Right renal cortex interstitium (tissue), 3 donors: ENCODE results near the gene ADH6. TPM values are rescaled to one million over a fixed set of nuclear protein-coding genes. Genes with fewer than 3 reads are reported as not detected.
"Not testable (repeated sequence)": the region's sequence is repeated elsewhere in the genome, so short reads cannot be mapped to it uniquely, and the experiment has no call there.

Source experiments
- DNase-seq, 3 donors: peaks; one replicate each; pipeline ENCODE4 v3.0.0-alpha.2; 2013; ENCODE audit warnings: low read depth in 3 of 3, low spot score in 2 of 3
- polyA plus RNA-seq, 3 donors: library from polyadenylated mRNA; unstranded; fragments of 120-200 nt; gene quantifications; one replicate each; pipeline ENCODE4 v1.2.1, GENCODE V29; 2013; ENCODE audit not compliant: insufficient read length in 3 of 3

ADH6 gene
- polyA plus RNA-seq, 3 donors = 22.5 to 43.7 (median 28.1) TPM

DNA sequence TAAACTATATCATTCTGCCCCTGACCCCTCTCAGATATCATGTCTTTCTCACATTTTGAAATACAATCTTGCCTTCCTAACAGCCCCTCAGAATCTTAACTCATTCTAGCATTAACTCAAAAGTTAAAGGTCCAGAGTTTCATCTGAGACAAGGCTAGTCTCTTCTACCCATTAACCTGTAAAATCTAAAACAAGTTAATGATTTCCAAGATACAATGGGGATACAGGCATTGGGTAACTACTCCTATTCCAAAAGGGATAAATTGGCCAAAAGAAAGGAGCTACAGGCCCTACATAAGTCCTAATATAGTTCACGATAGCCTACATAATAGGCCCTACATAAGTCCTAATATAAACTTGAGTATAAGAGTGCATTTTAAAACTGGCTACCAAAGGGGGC is 18.9 kb downstream of the ADH6 start:
- DNase-seq = no peak

DNA sequence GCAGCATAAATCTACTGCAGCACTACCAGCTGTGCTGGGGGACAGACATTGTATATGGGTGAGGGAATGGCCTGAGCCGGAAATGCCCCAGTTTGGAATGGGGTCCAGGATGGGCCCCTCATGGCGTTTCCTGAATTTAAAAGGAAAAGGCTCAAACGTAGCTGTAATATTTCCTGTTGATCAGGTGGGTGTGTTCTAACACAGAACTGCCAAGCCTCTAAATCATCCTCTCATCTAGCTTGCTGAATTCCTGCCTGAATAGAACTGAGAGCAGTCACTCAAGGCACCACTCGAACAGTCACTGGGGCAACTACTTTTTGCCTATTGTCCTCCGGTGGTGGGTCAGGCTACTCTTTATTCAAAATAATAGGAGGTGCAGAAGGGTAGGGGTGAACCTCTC is 28.7 kb downstream of the ADH6 start:
- no peak for DNase-seq

DNA sequence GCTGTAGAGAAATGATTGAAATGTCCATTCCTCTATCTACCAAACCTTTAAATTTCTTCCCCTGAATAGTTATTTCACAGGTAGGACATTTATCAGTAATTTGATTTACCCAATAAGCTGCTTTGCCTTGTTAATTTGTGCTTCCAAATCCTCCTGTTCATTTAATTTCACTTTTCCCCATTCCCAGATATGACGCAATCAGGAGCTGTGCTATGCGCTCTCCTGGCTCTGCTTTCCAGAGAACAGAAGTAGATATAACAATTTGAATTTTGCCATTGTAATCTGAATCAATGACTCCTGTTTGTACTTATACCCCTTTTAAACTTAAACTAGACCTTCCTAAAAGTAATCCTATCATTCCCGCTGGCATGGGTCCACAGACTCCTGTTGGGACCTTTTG is 29.1 kb downstream of the ADH6 start:
- DNase-seq = not testable (repeated sequence)

DNA sequence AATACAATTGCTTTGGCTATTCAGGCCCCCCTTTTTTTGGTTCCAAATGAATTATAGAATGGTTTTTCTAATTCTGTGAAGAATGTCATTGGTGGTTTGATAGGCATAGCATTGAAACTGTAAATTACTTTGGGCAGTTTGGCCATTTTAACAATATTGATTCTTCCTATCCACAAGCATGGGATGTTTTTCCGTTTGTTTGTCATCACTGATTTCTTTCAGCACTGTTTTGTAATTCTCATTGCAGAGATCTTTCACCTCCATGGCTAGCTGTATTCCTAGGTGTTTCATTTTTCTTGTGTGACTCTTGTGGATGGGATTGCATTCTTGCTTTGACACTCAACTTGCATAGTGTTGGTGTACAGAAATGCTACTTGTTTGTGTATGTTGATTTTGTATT is 33.0 kb downstream of the ADH6 start:
- no peak for DNase-seq

DNA sequence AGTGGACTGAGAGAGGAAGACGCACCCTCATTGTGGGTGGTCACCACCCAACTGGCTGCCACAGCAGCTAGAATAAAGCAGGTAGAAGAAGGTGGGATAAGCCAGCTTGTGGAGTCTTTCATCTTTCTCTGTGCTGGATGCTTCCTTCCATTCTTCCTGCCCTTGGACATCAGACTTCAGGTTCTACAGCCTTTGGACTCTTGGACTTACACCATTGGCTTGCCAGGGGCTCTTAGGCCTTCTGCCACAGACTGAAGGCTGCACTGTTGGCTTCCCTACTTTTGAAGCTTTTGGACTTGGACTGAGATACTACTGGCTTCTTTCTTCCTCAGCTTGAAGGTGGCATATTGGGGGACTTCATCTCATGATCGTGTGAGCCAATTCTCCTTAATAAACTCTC is 33.5 kb downstream of the ADH6 start:
- no peak for DNase-seq

DNA sequence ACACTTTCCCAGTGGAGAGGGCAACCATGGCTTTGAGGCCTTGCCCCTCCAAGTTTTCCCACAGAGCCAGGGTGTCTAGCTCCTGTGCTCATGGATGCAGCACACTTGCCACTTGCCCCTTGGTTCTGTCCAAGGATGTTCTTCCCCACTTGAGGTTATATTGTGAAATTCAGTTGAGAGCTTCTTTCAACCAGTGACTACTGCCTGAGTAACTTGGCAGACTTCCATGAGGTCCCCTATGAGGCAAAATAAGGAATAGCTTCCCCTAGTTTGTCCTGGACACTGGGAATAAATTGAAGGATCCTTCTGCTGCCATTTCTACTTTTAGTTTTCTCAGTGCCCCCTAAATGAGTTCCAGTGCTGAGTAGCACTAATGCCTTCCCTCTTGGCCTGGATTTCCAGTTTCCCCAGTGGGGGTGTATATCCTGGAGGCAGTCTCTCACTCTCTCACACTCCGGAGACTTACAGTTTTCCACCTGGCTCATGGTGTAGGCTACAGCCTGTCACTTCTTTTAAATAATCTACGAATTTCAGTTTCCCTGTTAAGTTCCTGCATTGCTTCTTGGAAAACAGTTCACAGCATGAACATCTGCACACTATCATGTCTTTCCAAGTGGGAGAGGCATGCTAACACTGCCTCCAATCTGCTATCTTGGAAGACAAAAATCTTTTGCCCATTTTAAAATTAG is 38.5 kb downstream of the ADH6 start:
- no peak for DNase-seq

DNA sequence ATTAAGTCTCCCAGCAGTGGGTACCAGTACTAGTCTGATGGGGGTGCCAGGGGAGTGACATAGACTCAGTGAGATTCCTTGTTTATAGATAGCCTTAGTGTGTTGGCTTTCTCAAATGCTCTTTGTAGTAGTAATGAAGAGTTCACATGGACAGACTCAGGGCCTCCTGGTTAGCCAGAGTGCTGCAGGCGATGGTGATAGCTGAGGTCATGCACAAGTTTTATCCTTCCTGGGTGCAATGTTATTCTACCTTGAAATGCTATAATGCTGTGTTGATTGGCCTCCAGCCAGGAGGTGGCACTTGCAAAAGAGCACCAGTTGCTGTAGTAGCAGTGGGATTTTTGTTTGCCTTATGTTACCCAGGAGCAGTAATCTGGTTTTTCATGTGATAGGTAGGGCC is 39.4 kb downstream of the ADH6 start:
- no peak for DNase-seq

DNA sequence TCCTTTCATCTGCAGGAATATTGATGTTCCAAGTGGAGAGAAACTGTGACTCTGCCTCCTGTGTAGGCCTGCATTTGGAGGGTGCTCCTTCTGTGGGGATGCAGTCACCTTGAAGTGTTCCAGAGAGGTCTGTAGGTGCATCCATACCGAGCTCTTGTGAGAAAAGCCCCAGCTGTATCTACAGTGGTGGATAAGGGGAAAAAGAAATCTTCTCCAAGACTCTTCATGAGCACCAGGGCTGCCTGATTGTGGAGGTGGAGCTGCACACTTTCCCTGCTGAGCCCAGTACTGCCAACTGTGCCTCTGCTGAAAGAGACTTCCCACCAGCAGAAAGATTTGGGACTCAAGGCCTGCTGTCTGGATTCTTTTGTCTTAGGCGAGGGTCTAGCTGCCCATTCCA is 39.9 kb downstream of the ADH6 start:
- no peak for DNase-seq

DNA sequence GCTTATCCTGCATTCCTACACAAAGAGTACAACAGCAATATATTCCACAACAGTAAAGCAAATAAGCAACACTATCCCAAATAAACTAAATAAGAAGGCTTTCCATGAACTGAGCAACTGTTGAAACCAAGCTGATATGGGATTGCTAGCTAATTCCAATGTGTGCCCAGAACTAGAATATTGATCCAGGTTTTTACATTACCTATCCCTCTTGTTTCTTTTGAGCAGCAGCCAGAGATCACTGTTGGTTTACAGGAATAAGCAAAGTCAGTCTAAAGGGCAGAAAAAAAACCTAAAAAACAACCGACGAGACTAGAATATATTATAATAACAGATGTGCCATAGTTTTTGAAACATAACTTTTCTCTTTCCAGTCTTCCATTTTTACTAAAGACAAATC is 52.5 kb downstream of the ADH6 start:
- no peak for DNase-seq

DNA sequence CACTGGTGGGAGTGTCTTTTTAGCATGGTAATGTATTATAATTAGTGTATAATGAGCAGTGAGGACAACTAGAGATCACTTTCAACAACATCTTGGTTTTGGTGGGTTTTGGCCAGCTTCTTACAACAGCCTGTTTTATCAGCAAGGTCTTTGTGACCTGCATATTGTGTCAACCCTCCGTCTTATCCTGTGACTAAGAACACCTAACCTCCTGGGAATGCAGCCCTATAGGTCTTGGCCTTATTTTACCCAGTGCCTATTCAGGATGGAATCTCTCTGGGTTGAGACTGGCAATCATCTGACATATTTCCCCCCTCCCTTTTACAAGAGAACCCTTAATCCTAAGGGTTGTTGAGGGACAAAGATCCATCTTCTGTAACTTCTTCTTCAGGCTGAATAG is 53.1 kb downstream of the ADH6 start:
- DNase-seq = no peak

DNA sequence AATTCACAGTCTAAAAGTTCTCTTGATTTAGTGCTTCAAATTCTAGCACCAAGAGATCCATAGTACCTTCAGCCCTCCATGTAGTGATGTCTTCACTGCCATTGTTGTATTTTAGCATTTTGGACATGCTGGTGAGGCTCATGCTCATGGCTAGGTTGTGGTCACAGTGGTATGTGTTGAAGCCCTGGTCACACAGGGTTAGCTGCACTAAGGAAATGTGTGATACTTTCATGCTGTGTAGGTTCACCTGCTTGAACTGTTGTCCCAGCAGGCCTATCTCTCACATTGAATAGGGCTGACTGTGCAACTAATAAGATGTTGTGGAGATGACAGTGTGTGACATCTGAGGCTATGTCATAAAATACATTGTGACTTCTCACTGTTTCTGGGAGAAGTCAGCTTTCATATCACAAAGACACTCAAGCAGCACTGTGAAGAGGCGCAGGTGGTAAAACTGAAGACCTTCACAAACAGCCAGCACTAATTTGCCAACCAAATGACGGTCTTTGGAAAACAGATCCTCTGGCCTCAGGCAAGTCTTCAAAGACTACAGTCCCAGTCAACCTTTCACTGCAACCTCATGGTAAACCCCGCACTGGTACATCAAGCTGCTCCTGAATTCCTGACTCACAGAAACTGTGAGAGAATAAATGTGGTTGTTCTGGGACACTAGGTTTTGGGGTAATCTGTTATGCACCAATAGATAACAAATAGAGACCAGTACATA is 57.5 kb downstream of the ADH6 start:
- no peak for DNase-seq

DNA sequence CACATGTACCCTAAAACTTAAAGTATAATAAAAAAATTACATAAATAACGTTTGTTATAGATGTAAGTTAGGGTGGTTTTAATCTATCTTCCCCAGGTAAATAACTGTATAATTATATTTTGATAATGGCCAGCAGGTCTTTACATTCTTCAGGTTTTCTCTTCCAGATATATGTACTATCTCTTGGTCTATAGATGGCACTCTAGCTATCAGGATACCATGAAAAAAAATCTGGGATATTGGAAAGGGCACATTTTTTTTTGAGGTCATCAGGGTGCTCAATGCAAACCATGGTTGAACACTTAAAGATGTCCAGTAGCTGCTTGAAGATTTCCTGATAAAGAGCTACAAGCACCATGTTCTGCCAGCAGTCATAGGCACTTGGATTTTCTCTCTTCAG is 59.3 kb downstream of the ADH6 start:
- DNase-seq = no peak

DNA sequence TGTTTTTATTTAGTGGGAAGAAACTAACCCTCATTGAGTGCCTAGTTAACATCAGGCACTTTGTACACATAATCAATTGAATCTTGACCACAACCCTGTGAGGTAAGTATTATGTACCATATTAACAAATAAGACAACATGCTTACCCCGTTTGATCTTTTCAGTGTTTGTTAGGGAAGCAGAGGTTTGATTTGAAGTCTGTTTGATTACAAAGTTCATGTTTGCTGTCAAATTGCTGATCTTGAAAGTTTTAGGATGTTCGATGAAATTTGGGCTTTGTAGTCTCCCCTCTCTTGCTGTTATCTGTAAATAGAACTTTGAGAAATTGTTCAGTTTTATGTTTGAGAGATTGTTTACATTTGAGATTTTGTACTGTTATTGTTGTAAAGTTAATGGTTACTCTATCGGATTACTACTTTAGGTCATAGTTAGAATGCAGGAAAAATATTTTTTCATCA is 61.5 kb downstream of the ADH6 start:
- DNase-seq = no peak

DNA sequence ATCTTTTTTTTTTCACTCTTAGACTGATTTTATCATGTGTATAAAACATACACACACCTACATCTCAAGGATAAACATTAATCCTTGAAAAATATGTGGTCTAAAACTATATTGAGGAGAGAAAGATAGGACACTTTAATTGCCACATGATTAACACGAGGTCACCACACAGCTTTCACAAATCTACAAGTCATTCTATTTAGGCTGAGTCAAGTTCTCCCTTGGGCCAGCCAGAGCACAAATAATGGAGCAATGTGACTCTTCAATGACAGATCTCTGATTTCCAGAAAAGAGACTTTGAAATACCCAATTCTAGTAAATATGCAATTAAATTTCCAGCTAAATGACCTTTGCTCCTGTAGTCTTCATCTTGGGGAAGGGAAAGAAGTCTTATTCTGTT is 62.1 kb downstream of the ADH6 start:
- no peak for DNase-seq

DNA sequence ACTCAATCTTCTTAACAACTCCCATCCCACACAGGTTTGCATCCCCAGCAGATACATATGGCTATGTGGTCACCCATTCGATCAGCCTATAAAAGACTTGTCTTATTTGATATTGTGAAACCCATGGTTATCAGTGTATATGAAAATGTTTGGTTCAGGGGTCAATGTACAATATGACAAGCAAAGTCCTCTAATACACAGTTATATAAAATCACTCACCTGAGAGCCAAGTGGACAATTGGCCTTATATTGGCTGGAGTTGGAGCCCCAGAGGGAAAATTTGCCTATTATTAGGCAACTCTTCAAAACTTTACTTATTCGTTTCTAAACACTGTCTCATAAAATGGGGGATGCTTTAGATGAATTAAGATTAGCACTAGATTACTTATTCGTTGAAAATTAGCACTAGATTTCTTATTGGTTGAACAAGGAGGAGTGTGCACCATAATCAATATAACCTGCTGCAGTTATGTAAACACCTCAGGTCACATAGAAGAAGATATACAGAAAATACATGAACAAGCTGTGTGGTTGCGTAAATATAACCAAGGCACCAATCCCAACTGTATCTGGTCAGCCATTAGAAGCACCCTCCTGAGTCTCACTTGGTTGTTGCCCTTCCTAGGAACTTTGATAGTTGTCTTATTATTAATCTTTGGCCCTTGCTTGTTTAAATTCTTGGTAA is 64.2 kb downstream of the ADH6 start:
- DNase-seq = no peak

Other genes starting within 250 kb of the ADH6 start
- 10 to 100 TPM; 68.3 to 73.8 (median 73.6) TPM for gene METAP1, start 223.5 kb downstream of the ADH6 start, polyA plus RNA-seq
- 100 to 1,000 TPM; 299 to 312 (median 310) TPM for gene ADH5, start 130.5 kb downstream of the ADH6 start, polyA plus RNA-seq
- under 1 TPM; 0.42 to 0.93 (median 0.51) TPM for gene ADH4, start 74.9 kb downstream of the ADH6 start, polyA plus RNA-seq
- gene ADH1A, start 71.7 kb upstream of the ADH6 start, polyA plus RNA-seq = under 1 TPM; 0.47 to 0.64 (median 0.52) TPM
- gene ADH1B, start 102.2 kb upstream of the ADH6 start, polyA plus RNA-seq = 10 to 100 TPM; 23.1 to 27.3 (median 27.2) TPM
- gene ADH1C, start 133.5 kb upstream of the ADH6 start, polyA plus RNA-seq = 100 to 1,000 TPM in 2 of 3 donors, 10 to 100 TPM in 1; 88.0 to 160 (median 147) TPM
- gene ADH7, start 216.1 kb upstream of the ADH6 start, polyA plus RNA-seq = not detected